ENCODE results near the gene CEP112. TPM values are rescaled to one million over a fixed set of nuclear protein-coding genes. Genes with fewer than 3 reads are reported as not detected.

CEP112 gene
- total RNA-seq, 6 donors from 2014 or later, result 14.3 to 70.2 (median 31.0) TPM

- H3K4me3 ChIP-seq, result no peak overlapping the region
- H3K4me1 ChIP-seq, result no peaks in the 10 kb centered on the region
- no peak for TF ChIP-seq POLR2AphosphoS5 (IDR thresholded peaks at IDR 0.05)
- TF ChIP-seq, protein P1, sequence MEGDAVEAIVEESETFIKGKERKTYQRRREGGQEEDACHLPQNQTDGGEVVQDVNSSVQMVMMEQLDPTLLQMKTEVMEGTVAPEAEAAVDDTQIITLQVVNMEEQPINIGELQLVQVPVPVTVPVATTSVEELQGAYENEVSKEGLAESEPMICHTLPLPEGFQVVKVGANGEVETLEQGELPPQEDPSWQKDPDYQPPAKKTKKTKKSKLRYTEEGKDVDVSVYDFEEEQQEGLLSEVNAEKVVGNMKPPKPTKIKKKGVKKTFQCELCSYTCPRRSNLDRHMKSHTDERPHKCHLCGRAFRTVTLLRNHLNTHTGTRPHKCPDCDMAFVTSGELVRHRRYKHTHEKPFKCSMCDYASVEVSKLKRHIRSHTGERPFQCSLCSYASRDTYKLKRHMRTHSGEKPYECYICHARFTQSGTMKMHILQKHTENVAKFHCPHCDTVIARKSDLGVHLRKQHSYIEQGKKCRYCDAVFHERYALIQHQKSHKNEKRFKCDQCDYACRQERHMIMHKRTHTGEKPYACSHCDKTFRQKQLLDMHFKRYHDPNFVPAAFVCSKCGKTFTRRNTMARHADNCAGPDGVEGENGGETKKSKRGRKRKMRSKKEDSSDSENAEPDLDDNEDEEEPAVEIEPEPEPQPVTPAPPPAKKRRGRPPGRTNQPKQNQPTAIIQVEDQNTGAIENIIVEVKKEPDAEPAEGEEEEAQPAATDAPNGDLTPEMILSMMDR (IDR thresholded peaks at IDR 0.05), result no peak
- no peak for TF ChIP-seq EP300 (IDR thresholded peaks at IDR 0.05)
- TF ChIP-seq POLR2A (IDR thresholded peaks at IDR 0.05), result no peak
- H3K36me3 ChIP-seq, result no peaks in the 10 kb centered on the region
- H3K27me3 ChIP-seq, result no peaks in the 10 kb centered on the region
- no peak overlapping the region for H3K27ac ChIP-seq
- 92 to 100% methylated on average over 4 to 6 of the region's 6 CpGs for WGBS, 2 donors
- H3K9me3 ChIP-seq, result no peaks in the 10 kb centered on the region
- DNase-seq (peak in 1 of 2 donors; percentile 51), ATAC-seq (ENCODE audit: low FRiP score in 2 of 2) (no peak)
Observed at GRCh38 chr17:65867014-65867413, 324.9 kb downstream of the CEP112 start.

DNA sequence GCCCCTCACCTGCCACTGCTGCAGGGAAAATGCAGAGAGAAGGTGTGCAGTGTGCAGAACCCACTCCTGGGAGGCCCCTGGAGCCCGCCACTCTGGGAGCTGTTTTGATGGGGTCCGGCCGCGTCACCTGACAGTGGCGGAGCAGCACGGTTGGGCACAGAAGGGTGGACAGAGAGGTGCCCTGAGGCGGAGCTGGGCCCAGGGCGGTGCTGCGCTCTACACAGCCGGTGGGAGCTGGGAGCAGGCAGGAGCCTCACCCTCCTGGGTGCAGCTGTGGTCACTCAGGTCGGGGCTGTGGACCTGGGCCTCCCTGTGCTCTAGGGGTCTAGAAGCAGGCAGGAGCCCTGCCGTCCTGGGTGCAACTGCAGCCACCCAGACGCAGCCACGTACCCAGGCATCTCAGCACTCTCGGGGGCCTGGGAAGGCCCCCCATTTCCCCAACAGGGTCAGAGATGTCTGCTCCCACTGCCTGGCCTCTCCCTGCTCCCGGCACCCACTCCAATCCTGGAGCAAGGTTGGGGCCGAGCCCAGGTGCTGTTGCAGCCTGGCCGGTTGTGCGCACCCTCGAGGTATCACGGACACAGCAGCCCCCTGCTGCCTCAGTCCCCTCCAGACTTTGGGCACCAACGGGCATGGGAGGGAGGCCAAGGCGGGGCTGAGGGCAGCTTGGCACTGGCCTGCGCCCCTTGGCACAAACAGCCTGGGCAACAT is 326.1 kb downstream of the CEP112 start:
- peak; percentile 21 to 30 for ATAC-seq (ENCODE audit: low FRiP score in 2 of 2)
- peak in 1 of 2 donors; percentile 63 for DNase-seq

GRCh38 chr17:65864394-65864793 is 327.5 kb downstream of the CEP112 start:
- no peaks in the 10 kb centered on the region for H3K4me1 ChIP-seq
- WGBS, 2 donors, result 91 to 92% methylated on average over 8 of the region's 8 CpGs
- H3K27me3 ChIP-seq, result no peaks in the 10 kb centered on the region
- ATAC-seq (ENCODE audit: low FRiP score in 2 of 2), result no peak
- DNase-seq, result no peak
- H3K9me3 ChIP-seq, result no peaks in the 10 kb centered on the region
- H3K36me3 ChIP-seq, result no peaks in the 10 kb centered on the region
- no peak overlapping the region for H3K27ac ChIP-seq
- no peak overlapping the region for H3K4me3 ChIP-seq
- TF ChIP-seq POLR2AphosphoS5 (IDR thresholded peaks at IDR 0.05) (no peak), EP300 (IDR thresholded peaks at IDR 0.05) (no peak), POLR2A (IDR thresholded peaks at IDR 0.05) (no peak)
- TF ChIP-seq, protein P1 (IDR thresholded peaks at IDR 0.05), result no peak

More for the DNA sequence above, 326.1 kb downstream of the CEP112 start:
- Histone ChIP-seq H3K36me3 (no peaks in the 10 kb centered on the region), H3K27ac (no peak overlapping the region), H3K9me3 (no peaks in the 10 kb centered on the region), H3K27me3 (no peaks in the 10 kb centered on the region), H3K4me1 (no peaks in the 10 kb centered on the region), H3K4me3 (no peak overlapping the region)
- WGBS, 2 donors, result 88 to 89% methylated on average over 10 to 23 of the region's 24 CpGs
- no peak for TF ChIP-seq POLR2AphosphoS5 (IDR thresholded peaks at IDR 0.05)
- no peak for TF ChIP-seq POLR2A (IDR thresholded peaks at IDR 0.05)
- TF ChIP-seq, protein P1 (IDR thresholded peaks at IDR 0.05), result no peak
- TF ChIP-seq EP300 (IDR thresholded peaks at IDR 0.05), result no peak

GRCh38 chr17:65857718-65858117 is 334.2 kb downstream of the CEP112 start:
- no peaks in the 10 kb centered on the region for H3K9me3 ChIP-seq
- H3K27ac ChIP-seq, result no peak overlapping the region
- H3K4me1 ChIP-seq, result no peaks in the 10 kb centered on the region
- no peak overlapping the region for H3K4me3 ChIP-seq
- DNase-seq (no peak), ATAC-seq (ENCODE audit: low FRiP score in 2 of 2) (no peak)
- no peaks in the 10 kb centered on the region for H3K27me3 ChIP-seq
- 95 to 97% methylated on average over 2 of the region's 2 CpGs for WGBS, 2 donors
- TF ChIP-seq POLR2AphosphoS5 (IDR thresholded peaks at IDR 0.05), result no peak
- H3K36me3 ChIP-seq, result no peaks in the 10 kb centered on the region

DNA sequence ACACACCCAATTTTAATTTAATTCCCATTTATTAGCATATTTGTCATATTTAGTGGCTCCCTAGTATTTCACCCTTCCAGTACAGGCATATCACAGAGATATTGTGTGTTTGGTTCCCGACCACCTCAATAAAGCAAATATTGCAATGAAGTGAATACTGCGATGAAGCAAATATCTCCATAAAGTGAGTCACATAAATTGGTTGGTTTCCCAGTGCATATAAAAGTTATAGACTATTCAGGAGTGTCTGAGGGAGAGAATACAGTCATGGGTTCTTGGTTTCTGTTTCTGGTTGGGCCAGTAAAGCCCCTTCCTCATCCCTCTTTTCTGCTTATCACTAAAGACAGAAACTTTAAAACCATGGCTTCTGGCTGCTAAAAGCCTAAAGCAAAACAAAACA is 335.1 kb downstream of the CEP112 start:
- ATAC-seq (ENCODE audit: low FRiP score in 2 of 2), result no peak
- Histone ChIP-seq H3K36me3 (no peaks in the 10 kb centered on the region), H3K4me3 (no peak overlapping the region), H3K4me1 (no peaks in the 10 kb centered on the region), H3K27me3 (no peaks in the 10 kb centered on the region), H3K9me3 (no peaks in the 10 kb centered on the region), H3K27ac (no peak overlapping the region)
- TF ChIP-seq EP300 (IDR thresholded peaks at IDR 0.05) (no peak), POLR2AphosphoS5 (IDR thresholded peaks at IDR 0.05) (no peak), POLR2A (IDR thresholded peaks at IDR 0.05) (no peak)
- TF ChIP-seq, protein P1 (IDR thresholded peaks at IDR 0.05), result no peak
- DNase-seq, result no peak
- WGBS, 2 donors, result 98 to 100% methylated on average over 2 of the region's 2 CpGs
